ENCODE results near the gene TXNDC17.

- TF ChIP-seq, protein P1, sequence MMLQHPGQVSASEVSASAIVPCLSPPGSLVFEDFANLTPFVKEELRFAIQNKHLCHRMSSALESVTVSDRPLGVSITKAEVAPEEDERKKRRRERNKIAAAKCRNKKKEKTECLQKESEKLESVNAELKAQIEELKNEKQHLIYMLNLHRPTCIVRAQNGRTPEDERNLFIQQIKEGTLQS (IDR thresholded peaks at IDR 0.05; ENCODE audit: insufficient read depth, low read depth, low read length), result no peak
- TF ChIP-seq EZH2 (IDR thresholded peaks at IDR 0.05; ENCODE audit: low read depth, low read length, severe bottlenecking) (no peak), CHD2 (IDR thresholded peaks at IDR 0.05; ENCODE audit: low read length) (no peak), PHF8 (conservative IDR thresholded peaks at IDR 0.05; ENCODE audit: low read depth, low read length) (no peak), EGR1 (IDR thresholded peaks at IDR 0.05; ENCODE audit: borderline replicate concordance, low read depth, low read length) (no peak)
- TF ChIP-seq, protein P2, sequence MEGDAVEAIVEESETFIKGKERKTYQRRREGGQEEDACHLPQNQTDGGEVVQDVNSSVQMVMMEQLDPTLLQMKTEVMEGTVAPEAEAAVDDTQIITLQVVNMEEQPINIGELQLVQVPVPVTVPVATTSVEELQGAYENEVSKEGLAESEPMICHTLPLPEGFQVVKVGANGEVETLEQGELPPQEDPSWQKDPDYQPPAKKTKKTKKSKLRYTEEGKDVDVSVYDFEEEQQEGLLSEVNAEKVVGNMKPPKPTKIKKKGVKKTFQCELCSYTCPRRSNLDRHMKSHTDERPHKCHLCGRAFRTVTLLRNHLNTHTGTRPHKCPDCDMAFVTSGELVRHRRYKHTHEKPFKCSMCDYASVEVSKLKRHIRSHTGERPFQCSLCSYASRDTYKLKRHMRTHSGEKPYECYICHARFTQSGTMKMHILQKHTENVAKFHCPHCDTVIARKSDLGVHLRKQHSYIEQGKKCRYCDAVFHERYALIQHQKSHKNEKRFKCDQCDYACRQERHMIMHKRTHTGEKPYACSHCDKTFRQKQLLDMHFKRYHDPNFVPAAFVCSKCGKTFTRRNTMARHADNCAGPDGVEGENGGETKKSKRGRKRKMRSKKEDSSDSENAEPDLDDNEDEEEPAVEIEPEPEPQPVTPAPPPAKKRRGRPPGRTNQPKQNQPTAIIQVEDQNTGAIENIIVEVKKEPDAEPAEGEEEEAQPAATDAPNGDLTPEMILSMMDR (IDR thresholded peaks at IDR 0.05; ENCODE audit: control extremely low read depth in 1 of 3, insufficient read depth in 1 of 3, low read depth in 1 of 3, low read length in 3 of 3), result no peak
Observed at GRCh38 chr17:6684460-6684783, 43.6 kb downstream of the TXNDC17 start.
